HepG2 (cell line): Measurements from ENCODE around the gene DNAJC12. TPM values are rescaled to one million over a fixed set of nuclear protein-coding genes. Genes with fewer than 3 reads are reported as not detected.

Experiments used
- CEBPG ChIP-seq: IDR thresholded peaks from 2 replicates; pipeline ENCODE4 v1.6.1; 2016
- HMG20B ChIP-seq: conservative IDR thresholded peaks from 2 replicates; pipeline ENCODE4 v1.6.1; 2016; ENCODE audit warnings: missing genetic modification reagents, missing compliant biosample characterization
- HOXD1 ChIP-seq: sonication (generic); formaldehyde crosslinking; IDR thresholded peaks from 2 replicates; pipeline ENCODE4 v1.5.0; 2020; ENCODE audit warnings: missing genetic modification reagents
- KAT8 ChIP-seq: IDR thresholded peaks from 2 replicates; pipeline ENCODE4 v1.6.1; 2016; ENCODE audit warnings: missing genetic modification reagents, missing compliant biosample characterization
- NFKBIZ ChIP-seq: IDR thresholded peaks from 2 replicates; pipeline ENCODE4 v1.6.1; 2018; ENCODE audit warnings: missing genetic modification reagents, missing compliant biosample characterization
- NKX3-1 ChIP-seq: sonication (generic); formaldehyde crosslinking; IDR thresholded peaks from 2 replicates; pipeline ENCODE4 v1.5.0; 2020; ENCODE audit warnings: missing genetic modification reagents
- POLR2AphosphoS5 ChIP-seq: IDR thresholded peaks from 2 replicates; pipeline ENCODE4 v1.6.1; 2012; ENCODE audit warnings: low read depth, low read length
- SAP130 ChIP-seq: IDR thresholded peaks from 2 replicates; pipeline ENCODE4 v1.6.1; 2016; ENCODE audit warnings: low read depth
- SATB2 ChIP-seq: sonication (generic); formaldehyde crosslinking; IDR thresholded peaks from 2 replicates; pipeline ENCODE4 v1.5.0; 2020; ENCODE audit warnings: missing genetic modification reagents
- STAG1 ChIP-seq: sonication (generic); formaldehyde crosslinking; IDR thresholded peaks from 2 replicates; pipeline ENCODE4 v1.4.0; 2020; ENCODE audit warnings: missing genetic modification reagents
- XBP1 ChIP-seq: sonication (generic); formaldehyde crosslinking; IDR thresholded peaks from 2 replicates; pipeline ENCODE4 v1.5.0; 2020; ENCODE audit warnings: missing genetic modification reagents
- ZNF136 ChIP-seq: sonication (generic); formaldehyde crosslinking; IDR thresholded peaks from 2 replicates; pipeline ENCODE4 v1.8.1; 2022; ENCODE audit warnings: low read depth, mild to moderate bottlenecking, moderate library complexity, missing genetic modification reagents
- ZNF138 ChIP-seq: sonication (generic); formaldehyde crosslinking; IDR thresholded peaks from 2 replicates; pipeline ENCODE4 v1.5.0; 2020; ENCODE audit warnings: mild to moderate bottlenecking, low read depth, missing genetic modification reagents
- ZNF234 ChIP-seq: sonication (generic); formaldehyde crosslinking; conservative IDR thresholded peaks from 2 replicates; pipeline ENCODE4 v1.5.1; 2020; ENCODE audit warnings: mild to moderate bottlenecking, missing genetic modification reagents
- ZNF329 ChIP-seq: sonication (generic); formaldehyde crosslinking; IDR thresholded peaks from 2 replicates; pipeline ENCODE4 v1.9.0; 2021; ENCODE audit warnings: low read depth, mild to moderate bottlenecking, missing genetic modification reagents
- ZNF710 ChIP-seq: sonication (generic); formaldehyde crosslinking; IDR thresholded peaks from 2 replicates; pipeline ENCODE4 v1.5.0; 2020; ENCODE audit warnings: mild to moderate bottlenecking, missing genetic modification reagents, borderline replicate concordance
- ZNF746 ChIP-seq: sonication (generic); formaldehyde crosslinking; IDR thresholded peaks from 2 replicates; pipeline ENCODE4 v1.8.0; 2022; ENCODE audit warnings: mild to moderate bottlenecking, missing genetic modification reagents
- ZNF784 ChIP-seq: sonication (generic); formaldehyde crosslinking; IDR thresholded peaks from 2 replicates; pipeline ENCODE4 v1.5.1; 2020; ENCODE audit warnings: missing genetic modification reagents, mild to moderate bottlenecking, borderline replicate concordance
- polyA plus RNA-seq, 8 experiments: library from polyadenylated mRNA; depleted of rRNA in 3 of 8; stranded (reverse) in 7 of 8; unstranded in 1 of 8; fragments of >200 nt; fragmentation: Illumina TruSeq in 4 of 8; extraction: Trizol in 4 of 8; gene quantifications; 2 replicates each; pipeline versions ENCODE4 v1.2.1 to v1.2.3, GENCODE V29; 2011 to 2016; ENCODE audit warnings: low read depth in 4 of 8, missing spikeins in 1 of 8, mixed read lengths in 1 of 8; ENCODE audit not compliant: insufficient read depth in 1 of 8
- total RNA-seq, 5 experiments: library from RNA; depleted of rRNA; stranded (reverse); fragments of >200 nt; fragmentation: Illumina TruSeq; extraction: Trizol; gene quantifications; 2 replicates each; pipeline ENCODE4 v1.2.3, GENCODE V29; 2016; ENCODE audit warnings: low read depth in 1 of 5
- TF ChIP-seq, protein P1 (sequence below): IDR thresholded peaks from 2 replicates; pipeline ENCODE4 v1.6.1; 2016; ENCODE audit warnings: mild to moderate bottlenecking
- TF ChIP-seq, protein P2 (sequence below): sonication (generic); formaldehyde crosslinking; conservative IDR thresholded peaks from 2 replicates; pipeline ENCODE4 v1.8.0; 2022; ENCODE audit warnings: low read depth, missing genetic modification reagents
- TF ChIP-seq, protein P3 (sequence below): IDR thresholded peaks from 2 replicates; pipeline ENCODE4 v1.6.1; 2016; ENCODE audit warnings: low read depth, borderline replicate concordance
- TF ChIP-seq, protein P4 (sequence below): sonication (generic); formaldehyde crosslinking; IDR thresholded peaks from 2 replicates; pipeline ENCODE4 v1.5.0; 2020; ENCODE audit warnings: missing genetic modification reagents

The DNAJC12 gene
- total and polyA plus RNA-seq, 2 of the 13 experiments (the other 11 are each of a cell fraction or from before 2014, with no cell fraction given), result 11.6 to 43.9 TPM

DNA sequence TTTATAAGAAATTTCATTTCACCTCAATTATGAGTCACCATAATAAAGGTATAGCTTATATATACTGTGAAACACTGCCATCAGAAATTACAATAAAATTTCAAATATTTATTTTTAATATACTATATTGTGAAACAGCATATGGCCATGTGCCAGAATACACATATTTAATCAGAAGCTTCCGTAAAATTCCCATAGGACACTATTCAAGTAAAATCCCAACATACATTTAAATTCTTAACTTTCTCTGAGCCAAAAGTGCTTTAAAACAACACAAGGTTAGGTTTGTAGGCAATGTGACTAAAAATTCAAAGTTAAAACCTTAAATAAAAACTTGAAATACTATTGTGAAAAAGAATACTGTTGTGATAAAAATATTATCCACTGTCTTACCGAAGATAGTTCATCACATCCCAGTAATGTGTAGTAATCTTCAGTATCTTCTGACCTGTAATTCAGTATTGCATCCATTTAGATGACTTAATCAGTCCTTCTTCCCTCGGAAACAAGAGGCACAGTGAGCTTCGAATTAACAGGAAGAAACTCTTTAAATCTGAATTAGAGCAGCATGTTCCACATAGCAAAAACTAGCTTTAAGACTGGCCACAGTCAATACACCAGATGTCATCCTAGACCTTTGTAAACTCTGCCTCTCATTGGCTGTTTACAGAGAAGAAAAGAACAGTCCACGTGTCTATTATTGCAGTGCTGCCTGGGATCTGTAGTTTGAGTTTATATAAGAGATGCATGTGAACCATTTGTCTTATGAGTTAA lies at the start of gene DNAJC12 (continued):
- TF ChIP-seq ZNF746 (CRISPR knock-in tag) (no peak), ZNF234 (CRISPR knock-in tag) (no peak), NKX3-1 (CRISPR knock-in tag) (no peak), ZNF710 (no peak), XBP1 (CRISPR knock-in tag) (no peak), STAG1 (CRISPR knock-in tag) (peak; percentile 14; the same call in 1 of the 2 replicates), SATB2 (CRISPR knock-in tag) (no peak), HOXD1 (CRISPR knock-in tag) (no peak), KAT8 (CRISPR knock-in tag) (peak; percentile 50; the same call in 1 of the 2 replicates), HMG20B (CRISPR knock-in tag) (no peak), ZNF784 (CRISPR knock-in tag) (no peak), NFKBIZ (CRISPR knock-in tag) (no peak), CEBPG (CRISPR knock-in tag) (0 out of 2 replicates have a peak, but pooled peaks have one; percentile 20), ZNF329 (no peak), POLR2AphosphoS5 (peak; percentile 76), ZNF138 (CRISPR knock-in tag) (no peak), ZNF136 (CRISPR knock-in tag) (no peak), SAP130 (CRISPR knock-in tag) (peak; percentile 91)
- TF ChIP-seq, protein P1, sequence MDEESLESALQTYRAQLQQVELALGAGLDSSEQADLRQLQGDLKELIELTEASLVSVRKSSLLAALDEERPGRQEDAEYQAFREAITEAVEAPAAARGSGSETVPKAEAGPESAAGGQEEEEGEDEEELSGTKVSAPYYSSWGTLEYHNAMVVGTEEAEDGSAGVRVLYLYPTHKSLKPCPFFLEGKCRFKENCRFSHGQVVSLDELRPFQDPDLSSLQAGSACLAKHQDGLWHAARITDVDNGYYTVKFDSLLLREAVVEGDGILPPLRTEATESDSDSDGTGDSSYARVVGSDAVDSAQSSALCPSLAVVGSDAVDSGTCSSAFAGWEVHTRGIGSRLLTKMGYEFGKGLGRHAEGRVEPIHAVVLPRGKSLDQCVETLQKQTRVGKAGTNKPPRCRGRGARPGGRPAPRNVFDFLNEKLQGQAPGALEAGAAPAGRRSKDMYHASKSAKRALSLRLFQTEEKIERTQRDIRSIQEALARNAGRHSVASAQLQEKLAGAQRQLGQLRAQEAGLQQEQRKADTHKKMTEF (CRISPR knock-in tag), result peak; percentile 39; the same call in 1 of the 2 replicates
- TF ChIP-seq, protein P2, sequence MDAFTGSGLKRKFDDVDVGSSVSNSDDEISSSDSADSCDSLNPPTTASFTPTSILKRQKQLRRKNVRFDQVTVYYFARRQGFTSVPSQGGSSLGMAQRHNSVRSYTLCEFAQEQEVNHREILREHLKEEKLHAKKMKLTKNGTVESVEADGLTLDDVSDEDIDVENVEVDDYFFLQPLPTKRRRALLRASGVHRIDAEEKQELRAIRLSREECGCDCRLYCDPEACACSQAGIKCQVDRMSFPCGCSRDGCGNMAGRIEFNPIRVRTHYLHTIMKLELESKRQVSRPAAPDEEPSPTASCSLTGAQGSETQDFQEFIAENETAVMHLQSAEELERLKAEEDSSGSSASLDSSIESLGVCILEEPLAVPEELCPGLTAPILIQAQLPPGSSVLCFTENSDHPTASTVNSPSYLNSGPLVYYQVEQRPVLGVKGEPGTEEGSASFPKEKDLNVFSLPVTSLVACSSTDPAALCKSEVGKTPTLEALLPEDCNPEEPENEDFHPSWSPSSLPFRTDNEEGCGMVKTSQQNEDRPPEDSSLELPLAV (CRISPR knock-in tag), result no peak
- TF ChIP-seq, protein P3, sequence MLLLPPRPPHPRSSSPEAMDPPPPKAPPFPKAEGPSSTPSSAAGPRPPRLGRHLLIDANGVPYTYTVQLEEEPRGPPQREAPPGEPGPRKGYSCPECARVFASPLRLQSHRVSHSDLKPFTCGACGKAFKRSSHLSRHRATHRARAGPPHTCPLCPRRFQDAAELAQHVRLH, result 0 out of 2 replicates have a peak, but pooled peaks have one; percentile 19
- TF ChIP-seq, protein P4, sequence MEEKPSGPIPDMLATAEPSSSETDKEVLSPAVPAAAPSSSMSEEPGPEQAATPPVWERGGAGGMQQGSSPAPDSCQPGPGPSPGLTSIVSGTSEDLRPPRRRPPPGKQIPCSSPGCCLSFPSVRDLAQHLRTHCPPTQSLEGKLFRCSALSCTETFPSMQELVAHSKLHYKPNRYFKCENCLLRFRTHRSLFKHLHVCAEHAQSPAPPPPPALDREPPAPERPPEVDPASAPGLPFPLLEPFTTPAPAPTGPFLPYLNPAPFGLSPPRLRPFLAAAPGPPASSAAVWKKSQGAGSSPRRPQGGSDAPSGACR (CRISPR knock-in tag), result no peak
